Kidney (tissue), 14 donors: Measurements from ENCODE around the gene SELENOH. TPM values are rescaled to one million over a fixed set of nuclear protein-coding genes. Genes with fewer than 3 reads are reported as not detected.
A peak's percentile ranks its signal among the peaks of the same experiment; 100 is the strongest.

Experiments
- DNase-seq, 5 donors: peaks; one replicate each; pipeline ENCODE4 v3.0.0-alpha.2; 2013 to 2020
- FAIRE-seq: peaks from 2 replicates; lab custom pipeline; 2012; peaks lifted over from hg19 to GRCh38; lab: Jason Lieb, UNC
- H3K27ac ChIP-seq, 2 donors: one replicate each; pipeline ENCODE4 v1.7.0; 2013; ENCODE audit warnings: low read depth in 2 of 2, low read length in 2 of 2, inconsistent platforms in 1 of 2
- H3K27me3 ChIP-seq: one replicate; pipeline ENCODE4 v1.7.1; 2013; ENCODE audit warnings: low read length, inconsistent platforms; ENCODE audit not compliant: control insufficient read depth, insufficient read depth
- H3K36me3 ChIP-seq, 3 donors: one replicate each; pipeline versions ENCODE4 v1.7.0 to v1.7.1; 2013; ENCODE audit warnings: low read length in 3 of 3, control low read depth in 1 of 3, inconsistent platforms in 1 of 3; ENCODE audit not compliant: insufficient read depth in 3 of 3, control insufficient read depth in 2 of 3
- H3K4me1 ChIP-seq, 3 donors: one replicate each; pipeline versions ENCODE4 v1.7.0 to v1.7.1; 2013; ENCODE audit warnings: low read length in 3 of 3, inconsistent platforms in 1 of 3, low read depth in 1 of 3; ENCODE audit not compliant: control insufficient read depth in 2 of 3, insufficient read depth in 2 of 3
- H3K4me3 ChIP-seq, 3 donors: one replicate each; pipeline versions ENCODE4 v1.7.0 to v1.8.1; 2013; ENCODE audit warnings: low read length in 3 of 3, control low read depth in 1 of 3, inconsistent platforms in 1 of 3
- H3K9ac ChIP-seq, 3 donors: one replicate each; pipeline versions ENCODE4 v1.7.0 to v1.7.1; 2013; ENCODE audit warnings: low read length in 3 of 3, control low read depth in 1 of 3, inconsistent platforms in 1 of 3
- H3K9me3 ChIP-seq, 3 donors: one replicate each; pipeline versions ENCODE4 v1.7.0 to v1.7.1; 2013; ENCODE audit warnings: low read length in 3 of 3, control low read depth in 1 of 3, inconsistent platforms in 1 of 3; ENCODE audit not compliant: control insufficient read depth in 2 of 3, insufficient read depth in 1 of 3
- intact Hi-C: fragments of 100-400 bp; cut with DNase I; formaldehyde crosslinking; loops from one replicate; pipeline ENCODE4 v1.11.1; 2022
- polyA plus RNA-seq: library from polyadenylated mRNA; stranded (reverse); fragments of 350-450 nt; fragmentation: Illumina TruSeq; extraction: RNeasy Lipid Tissue Mini Kit (QIAGEN cat#74804); gene quantifications from one replicate; pipeline ENCODE4 v1.2.3, GENCODE V29; 2014; ENCODE audit warnings: low read depth, low replicate concordance; ENCODE audit not compliant: insufficient read depth
- total RNA-seq: library from RNA; stranded (reverse); fragmentation: NEBNext Ultra II Directional; extraction: Animal tissue kit (Norgen Biotek cat#: 25700); gene quantifications from one replicate; pipeline ENCODE4 v1.2.1, GENCODE V29; 2021
- TF ChIP-seq, protein P1 (sequence below): IDR thresholded peaks from 3 replicates; pipeline ENCODE4 v1.5.1; 2012; ENCODE audit warnings: mild to moderate bottlenecking, moderate library complexity, borderline replicate concordance; ENCODE audit not compliant: insufficient read depth; ENCODE audit errors: extremely low read depth
- donor health status: control.
- donor health status: control.
- donor health status: control.
- donor health status: control.
- donor health status: control.
- donor health status: DM: yes; HTN: yes; CAD: no.
- donor health status: Normal renal cell carcinoma (clear cell type).

SELENOH gene
- total and polyA plus RNA-seq, 2 donors from 2014 or later: 115 to 159 TPM

DNA sequence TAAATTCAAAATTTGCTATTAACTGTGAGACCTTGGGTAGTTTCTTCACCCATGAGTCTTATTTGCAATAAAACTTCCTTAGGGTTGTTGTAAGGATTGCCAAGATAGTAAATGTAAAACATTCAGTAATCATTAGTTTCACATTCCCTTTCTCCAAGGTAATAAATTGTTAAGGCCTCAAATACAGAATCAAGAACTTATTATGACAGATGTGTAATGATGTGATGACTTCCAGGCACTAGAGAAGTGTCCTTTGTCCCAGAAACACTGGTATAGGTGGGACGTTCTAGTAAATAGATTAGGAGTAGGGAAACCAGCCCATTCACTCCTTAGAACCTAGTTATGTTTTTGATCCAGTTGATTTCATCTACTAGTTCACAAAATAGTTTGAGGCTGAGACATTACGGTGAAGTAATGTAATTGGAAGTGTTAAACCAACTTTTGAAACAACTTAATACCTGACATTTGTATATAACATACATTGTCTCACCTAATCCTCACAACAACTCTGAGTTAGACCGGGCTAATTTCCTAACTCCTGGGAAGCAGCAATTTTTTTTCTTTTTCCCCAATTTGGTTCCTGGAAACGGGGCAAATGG, 45.8 kb downstream of the SELENOH start:
- no peak for FAIRE-seq

DNA sequence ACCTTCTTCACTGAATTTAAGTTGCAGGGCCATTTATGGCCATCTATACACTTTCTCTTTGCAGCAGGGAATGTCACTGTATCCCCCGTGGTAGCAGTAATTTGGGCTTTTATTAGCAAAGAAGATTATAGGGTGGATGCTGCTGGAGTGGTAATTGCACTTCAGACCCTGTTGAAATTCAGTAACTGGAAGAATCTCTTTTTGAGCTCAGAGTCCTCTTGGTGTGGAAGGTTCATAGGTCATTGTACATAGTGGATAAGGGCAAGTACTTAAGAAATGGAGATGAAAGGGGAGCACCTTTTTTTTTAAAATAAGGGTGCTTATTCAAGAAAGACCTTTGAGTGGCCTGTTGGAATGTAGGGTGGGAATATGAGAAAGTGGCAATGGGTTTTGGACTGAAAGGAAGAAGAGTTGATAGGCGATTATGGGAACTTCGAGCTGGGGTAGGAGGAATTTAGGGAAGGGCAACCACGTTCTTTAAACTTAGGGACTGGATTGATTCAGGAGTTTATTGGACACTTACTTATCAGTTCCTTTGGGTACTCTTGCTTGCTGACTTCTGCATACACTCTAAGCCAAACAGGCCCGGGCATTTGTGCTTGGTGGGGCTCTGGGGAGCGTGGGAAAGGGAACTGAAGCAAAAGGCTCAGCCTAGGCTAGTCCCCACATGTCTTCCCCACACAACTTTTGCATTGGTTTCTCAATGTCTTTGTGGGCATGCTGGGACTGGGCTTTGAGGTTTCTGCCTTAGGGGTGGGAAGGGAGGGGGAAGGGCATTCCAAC, 46.8 kb downstream of the SELENOH start:
- TF ChIP-seq, protein P1, sequence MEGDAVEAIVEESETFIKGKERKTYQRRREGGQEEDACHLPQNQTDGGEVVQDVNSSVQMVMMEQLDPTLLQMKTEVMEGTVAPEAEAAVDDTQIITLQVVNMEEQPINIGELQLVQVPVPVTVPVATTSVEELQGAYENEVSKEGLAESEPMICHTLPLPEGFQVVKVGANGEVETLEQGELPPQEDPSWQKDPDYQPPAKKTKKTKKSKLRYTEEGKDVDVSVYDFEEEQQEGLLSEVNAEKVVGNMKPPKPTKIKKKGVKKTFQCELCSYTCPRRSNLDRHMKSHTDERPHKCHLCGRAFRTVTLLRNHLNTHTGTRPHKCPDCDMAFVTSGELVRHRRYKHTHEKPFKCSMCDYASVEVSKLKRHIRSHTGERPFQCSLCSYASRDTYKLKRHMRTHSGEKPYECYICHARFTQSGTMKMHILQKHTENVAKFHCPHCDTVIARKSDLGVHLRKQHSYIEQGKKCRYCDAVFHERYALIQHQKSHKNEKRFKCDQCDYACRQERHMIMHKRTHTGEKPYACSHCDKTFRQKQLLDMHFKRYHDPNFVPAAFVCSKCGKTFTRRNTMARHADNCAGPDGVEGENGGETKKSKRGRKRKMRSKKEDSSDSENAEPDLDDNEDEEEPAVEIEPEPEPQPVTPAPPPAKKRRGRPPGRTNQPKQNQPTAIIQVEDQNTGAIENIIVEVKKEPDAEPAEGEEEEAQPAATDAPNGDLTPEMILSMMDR: no peak
- H3K27ac ChIP-seq: peak overlapping the region; percentile 58 to 74

More for the DNA sequence above, 45.8 kb downstream of the SELENOH start:
- Histone ChIP-seq H3K9me3 (no peaks in the 10 kb centered on the region), H3K27ac (peak overlapping the region; percentile 35 to 74), H3K27me3 (no peaks in the 10 kb centered on the region), H3K9ac (no peak overlapping the region), H3K4me1 (peaks cover 5 to 49% (median 41%) of the 10 kb centered on the region in 3 donors), H3K4me3 (peak overlapping the region in 1 of 3 donors; percentile 21), H3K36me3 (peaks cover 0 to 11% (median 7%) of the 10 kb centered on the region in 3 donors)
- DNase-seq: no peak
- TF ChIP-seq, protein P1: no peak
- intact Hi-C loops: no loop called here

DNA sequence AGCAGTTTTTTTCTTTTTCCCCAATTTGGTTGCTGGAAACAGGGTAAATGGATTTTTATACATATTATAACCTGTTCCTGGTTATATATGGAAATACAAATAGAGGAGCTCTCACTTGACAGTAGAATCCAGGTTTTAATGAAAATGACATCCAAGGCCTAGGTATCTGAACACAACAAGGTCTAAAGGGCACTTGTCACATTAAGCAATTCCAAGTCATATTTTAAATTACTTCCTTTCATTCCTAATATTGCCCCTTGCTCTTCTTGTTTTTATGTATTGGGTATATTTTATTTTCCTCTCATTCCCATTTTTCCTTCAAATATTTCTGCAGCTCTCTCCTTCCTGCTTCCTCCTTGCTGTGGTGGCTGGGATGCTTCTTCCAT, 47.4 kb downstream of the SELENOH start:
- Histone ChIP-seq H3K9me3 (no peaks in the 10 kb centered on the region), H3K27me3 (no peaks in the 10 kb centered on the region), H3K4me1 (peaks cover 0 to 52% (median 44%) of the 10 kb centered on the region in 3 donors), H3K27ac (peak overlapping the region in 1 of 2 donors; percentile 45), H3K9ac (no peak overlapping the region), H3K36me3 (peaks cover 0 to 11% (median 7%) of the 10 kb centered on the region in 3 donors), H3K4me3 (no peak overlapping the region)
- DNase-seq: no peak
- intact Hi-C loops: no loop called here
- no peak for FAIRE-seq
- TF ChIP-seq, protein P1: no peak

More for the DNA sequence above, 46.8 kb downstream of the SELENOH start:
- H3K36me3 ChIP-seq: peaks cover 0 to 11% (median 7%) of the 10 kb centered on the region in 3 donors
- H3K4me3 ChIP-seq: no peak overlapping the region
- no peak overlapping the region for H3K9ac ChIP-seq
- FAIRE-seq (no peak), DNase-seq (no peak)
- intact Hi-C loops: no loop called here
- H3K9me3 ChIP-seq: no peaks in the 10 kb centered on the region
- H3K27me3 ChIP-seq: no peaks in the 10 kb centered on the region
- H3K4me1 ChIP-seq: peaks cover 0 to 46% (median 39%) of the 10 kb centered on the region in 3 donors
